Measurements from ENCODE around the gene ADAMTS10.
"Not testable (repeated sequence)": the region's sequence is repeated elsewhere in the genome, so short reads cannot be mapped to it uniquely, and the experiment has no call there.

The ADAMTS10 gene

GRCh38 chr19:8553729-8554128 is 56.8 kb downstream of the ADAMTS10 start:
- DNase-seq = not testable (repeated sequence)

- peak; percentile 69 for DNase-seq
Observed at GRCh38 chr19:8552810-8553209, 57.7 kb downstream of the ADAMTS10 start.

- DNase-seq = no peak
Observed at GRCh38 chr19:8550070-8550469, 60.4 kb downstream of the ADAMTS10 start.

- DNase-seq = no peak
Observed at GRCh38 chr19:8545743-8546142, 64.8 kb downstream of the ADAMTS10 start.

- DNase-seq = no peak
Observed at GRCh38 chr19:8544168-8544567, 66.3 kb downstream of the ADAMTS10 start.

GRCh38 chr19:8539621-8540149 is 70.8 kb downstream of the ADAMTS10 start:
- no peak for DNase-seq

- no peak for DNase-seq
Observed at GRCh38 chr19:8537099-8537498, 73.4 kb downstream of the ADAMTS10 start.

- DNase-seq = no peak
Observed at GRCh38 chr19:8536282-8536681, 74.2 kb downstream of the ADAMTS10 start.

GRCh38 chr19:8532225-8532624 is 78.3 kb downstream of the ADAMTS10 start:
- DNase-seq = no peak

GRCh38 chr19:8531470-8531869 is 79.0 kb downstream of the ADAMTS10 start:
- DNase-seq = no peak

All from OCI-M1 (cell line).